GM15510 (cell line): Measurements from ENCODE around the gene HS3ST5.

Experiments
- POLR2A ChIP-seq: IDR thresholded peaks from 3 replicates; pipeline ENCODE4 v1.6.1; 2011; ENCODE audit warnings: borderline replicate concordance; ENCODE audit not compliant: insufficient read length; ENCODE audit errors: extremely low read depth

Gene HS3ST5

DNA sequence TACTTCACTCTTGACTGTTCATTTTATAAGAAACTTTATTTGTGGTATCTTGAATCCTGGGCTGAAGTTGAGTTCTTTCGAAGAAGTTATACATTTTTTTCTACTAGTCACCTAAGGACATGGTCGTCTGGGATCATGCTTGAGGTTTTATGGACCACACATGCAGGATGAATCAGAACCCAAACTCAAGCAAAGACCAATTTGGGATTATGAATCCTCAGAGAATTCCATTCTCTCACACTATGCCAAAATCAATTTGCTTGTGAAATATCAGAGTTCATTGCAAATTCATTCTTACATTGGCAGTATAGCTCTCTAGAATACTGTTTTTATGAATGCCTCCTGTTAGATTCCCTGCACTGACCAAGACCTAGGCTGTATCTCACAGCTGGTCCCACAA lies 257.6 kb downstream of the HS3ST5 start:
- TF ChIP-seq POLR2A: no peak

GRCh38 chr6:114084327-114084890 lies 258.4 kb downstream of the HS3ST5 start:
- TF ChIP-seq POLR2A: no peak

DNA sequence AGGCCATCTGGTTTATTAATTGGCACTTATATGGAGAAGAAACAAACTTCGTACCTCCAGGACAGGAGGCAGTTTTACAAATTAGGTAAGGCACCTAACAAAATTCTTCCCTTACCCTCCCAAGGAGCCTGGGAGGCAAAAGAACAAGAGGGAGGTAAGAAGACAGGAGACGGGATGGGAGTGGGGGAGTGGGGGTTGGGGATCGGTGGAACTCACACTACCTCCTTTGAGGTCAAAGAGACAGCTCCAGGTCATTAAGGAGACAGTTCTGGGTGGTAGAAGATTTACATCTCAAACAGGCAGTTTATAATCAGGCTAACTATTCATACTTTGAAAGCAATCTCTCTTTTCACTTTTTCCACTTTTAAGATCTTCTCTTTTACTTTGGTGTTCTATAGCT lies 259.6 kb downstream of the HS3ST5 start:
- no peak for TF ChIP-seq POLR2A

GRCh38 chr6:114081730-114082129 lies 261.1 kb downstream of the HS3ST5 start:
- TF ChIP-seq POLR2A: no peak

- no peak for TF ChIP-seq POLR2A
Observed at GRCh38 chr6:114080891-114081510, 261.8 kb downstream of the HS3ST5 start.

DNA sequence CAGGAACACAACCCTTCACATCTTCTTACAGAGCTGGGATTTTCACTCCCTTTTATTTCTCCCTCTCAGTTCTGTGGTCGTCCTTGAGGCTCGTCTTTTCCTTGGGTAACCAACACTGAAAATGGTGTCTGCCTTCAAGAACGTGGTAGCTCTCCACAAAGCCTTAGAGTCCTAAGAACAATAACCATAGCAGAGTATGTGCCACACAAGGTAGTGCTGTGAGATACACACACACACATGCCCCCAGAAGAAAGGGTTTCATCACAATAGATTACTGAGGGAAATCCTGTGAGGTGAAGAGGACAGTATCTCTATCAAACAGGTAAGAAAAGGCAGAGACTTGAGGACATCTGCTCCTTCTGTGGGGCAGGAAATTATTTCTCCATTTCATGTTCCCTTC lies 267.0 kb downstream of the HS3ST5 start:
- TF ChIP-seq POLR2A: no peak

GRCh38 chr6:114075300-114075699 lies 267.5 kb downstream of the HS3ST5 start:
- TF ChIP-seq POLR2A: no peak

DNA sequence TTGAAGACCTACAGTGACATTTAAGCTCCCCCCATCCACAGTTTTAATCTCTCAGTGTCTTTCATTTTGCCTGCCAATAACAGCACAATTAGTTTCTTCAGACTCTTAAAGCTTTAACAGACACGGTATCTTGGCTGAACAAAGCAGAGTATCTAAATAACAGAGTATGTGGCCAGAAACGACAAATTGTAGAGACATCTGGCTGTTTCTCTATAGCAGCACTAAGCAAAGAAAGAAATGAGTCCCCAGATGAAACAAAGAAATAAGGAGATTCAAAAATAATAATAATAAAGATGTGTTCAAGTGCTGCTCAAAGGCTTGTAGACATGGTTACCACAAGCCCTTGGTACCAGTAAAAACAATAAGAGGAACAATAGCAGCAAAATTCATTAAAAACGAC lies 274.1 kb downstream of the HS3ST5 start:
- TF ChIP-seq POLR2A: no peak

DNA sequence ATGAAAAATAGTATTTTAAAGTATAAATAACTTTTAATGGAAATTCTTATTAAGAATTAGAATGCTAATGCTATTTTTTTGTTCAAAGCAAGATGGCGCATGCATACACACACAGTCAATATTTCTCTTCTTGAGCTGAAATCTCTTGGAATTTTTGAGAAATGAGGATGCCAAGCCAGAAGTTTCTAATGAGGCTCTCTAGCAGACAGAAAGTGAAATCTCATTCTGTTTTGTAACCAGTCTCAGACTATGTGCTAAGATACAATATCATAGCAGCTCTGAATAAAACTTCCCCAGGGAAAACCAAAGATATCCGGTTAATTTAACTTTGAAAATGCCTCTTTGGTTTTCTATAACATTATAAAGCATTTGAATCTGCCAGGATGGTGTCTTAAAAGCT lies 274.7 kb downstream of the HS3ST5 start:
- TF ChIP-seq POLR2A: no peak

GRCh38 chr6:114064862-114065261 lies 278.0 kb downstream of the HS3ST5 start:
- TF ChIP-seq POLR2A: no peak

GRCh38 chr6:114063956-114064355 lies 278.9 kb downstream of the HS3ST5 start:
- no peak for TF ChIP-seq POLR2A

- TF ChIP-seq POLR2A: no peak
Observed at GRCh38 chr6:114062199-114062598, 280.6 kb downstream of the HS3ST5 start.

DNA sequence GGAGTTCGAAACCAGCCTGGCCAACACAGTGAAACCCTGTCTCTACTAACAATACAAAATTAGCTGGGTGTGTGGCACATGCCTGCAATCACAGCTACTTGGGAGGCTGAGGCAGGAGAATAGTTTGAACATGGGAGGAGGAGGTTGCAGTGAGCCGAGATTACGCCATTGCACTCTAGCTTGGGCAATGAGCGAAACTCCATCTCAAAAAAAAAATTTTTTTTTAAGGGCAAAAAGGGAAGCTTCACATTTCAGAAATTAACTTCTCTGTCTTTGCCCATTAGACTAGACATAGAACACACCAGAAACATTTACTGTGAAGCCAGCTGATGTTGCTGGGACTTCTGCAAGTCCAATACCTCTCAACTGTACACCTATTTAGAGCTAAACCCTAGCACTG lies 281.1 kb downstream of the HS3ST5 start:
- no peak for TF ChIP-seq POLR2A

DNA sequence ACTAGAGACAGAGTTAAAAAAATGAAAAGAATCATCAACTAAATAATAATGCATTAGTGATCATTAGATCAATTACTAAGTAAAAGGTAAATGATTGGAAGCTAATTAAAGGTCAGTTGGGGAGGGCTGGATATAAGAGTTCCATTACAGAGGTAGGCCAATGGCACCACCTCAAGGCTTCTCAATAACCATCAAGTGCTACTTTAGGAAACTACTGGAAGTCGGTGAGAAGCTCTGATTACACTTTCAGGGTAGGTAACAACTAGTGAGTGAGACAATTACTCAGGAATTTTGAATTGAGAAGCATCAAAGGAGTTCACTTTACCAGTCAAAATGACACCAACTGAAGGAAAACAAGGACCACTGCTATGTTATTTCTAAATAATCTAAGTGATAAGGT lies 281.7 kb downstream of the HS3ST5 start:
- no peak for TF ChIP-seq POLR2A

DNA sequence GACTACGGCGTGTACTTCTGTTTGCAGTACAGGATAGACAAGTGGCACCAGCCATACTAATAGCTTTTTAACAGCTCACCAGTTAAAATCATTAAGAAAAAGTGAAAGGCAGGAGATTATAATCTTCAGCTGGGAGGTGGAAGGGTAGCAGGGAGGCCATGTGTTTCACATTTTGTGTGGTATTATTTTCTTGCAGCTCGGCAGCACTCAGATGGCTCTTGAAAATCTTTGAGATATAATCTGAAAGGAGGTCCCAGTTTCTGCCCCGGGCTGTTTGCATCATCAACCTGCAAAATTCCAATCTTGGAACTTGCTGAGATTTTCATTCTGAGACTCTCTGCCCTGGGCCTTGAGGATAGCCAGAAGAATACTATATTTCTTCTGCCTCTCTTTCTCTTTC lies 284.4 kb downstream of the HS3ST5 start:
- no peak for TF ChIP-seq POLR2A

- no peak for TF ChIP-seq POLR2A
Observed at GRCh38 chr6:114055763-114056162, 287.1 kb downstream of the HS3ST5 start.

DNA sequence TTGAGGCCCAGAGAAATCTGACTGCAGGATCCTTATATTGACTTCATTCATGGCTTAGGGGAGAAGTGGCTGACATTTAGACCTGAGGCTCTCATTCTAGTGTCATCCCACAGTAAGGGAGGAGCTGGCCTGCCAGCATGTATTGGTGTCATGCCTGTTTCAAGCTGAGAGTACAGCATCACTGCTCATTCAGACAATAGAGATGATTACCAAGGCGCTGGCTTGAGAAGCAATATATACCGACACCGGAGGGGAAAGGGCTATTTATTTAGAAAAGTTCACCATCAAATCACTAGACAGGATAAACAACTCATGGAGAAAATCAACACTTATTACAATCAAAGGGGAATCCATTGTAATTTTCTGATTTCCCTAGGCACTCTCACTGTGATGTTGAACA lies 287.5 kb downstream of the HS3ST5 start:
- TF ChIP-seq POLR2A: no peak

- TF ChIP-seq POLR2A: no peak
Observed at GRCh38 chr6:114053791-114054190, 289.0 kb downstream of the HS3ST5 start.

GRCh38 chr6:114052141-114052540 lies 290.7 kb downstream of the HS3ST5 start:
- TF ChIP-seq POLR2A: no peak
